AG04450 (cell line): ENCODE measurements around the gene HYDIN. TPM values are rescaled to one million over a fixed set of nuclear protein-coding genes. Genes with fewer than 3 reads are reported as not detected.

Experiments
- CTCF ChIA-PET: fragments of 300-600, 350-600 bp; formaldehyde crosslinking; extraction: SDS; loops from one replicate; lab custom pipeline; 2022; ENCODE audit warnings: antibody characterized with exemption, inconsistent platforms; lab: Charles Lee
- POLR2A ChIA-PET: fragments of 350-600 bp; formaldehyde crosslinking; extraction: SDS; loops from one replicate; lab custom pipeline; 2021; ENCODE audit warnings: antibody characterized with exemption, inconsistent platforms; lab: Yijun Ruan, JAX
- DNase-seq: peaks from one replicate; pipeline ENCODE4 v3.0.0-alpha.2; 2011; ENCODE audit warnings: low read depth, low spot score
- H3K27ac ChIP-seq: one replicate; pipeline ENCODE4 v1.5.1; 2012; ENCODE audit warnings: low read depth, low read length, control low read depth
- H3K27me3 ChIP-seq: one replicate; pipeline ENCODE4 v1.6.0; 2012; ENCODE audit warnings: low read length; ENCODE audit not compliant: control insufficient read depth, insufficient read depth
- H3K4me3 ChIP-seq: 2 replicates; pipeline ENCODE4 v1.5.1; 2011; ENCODE audit warnings: mild to moderate bottlenecking, low read depth, low read length, control low read depth
- H3K9me3 ChIP-seq: 2 replicates; pipeline ENCODE4 v1.5.1; 2012; ENCODE audit warnings: low read length; ENCODE audit not compliant: control insufficient read depth, insufficient read depth
- polyA plus RNA-seq: library from polyadenylated mRNA; depleted of rRNA; stranded (reverse); fragments of >200 nt; gene quantifications from 2 replicates; pipeline ENCODE4 v1.2.3, GENCODE V29; 2011
- TF ChIP-seq, protein P1 (sequence below): IDR thresholded peaks from 2 replicates; pipeline ENCODE4 v1.5.1; 2011; ENCODE audit warnings: low read depth, low read length, control low read depth, inconsistent platforms

Gene HYDIN
- polyA plus RNA-seq, 1 experiment = 0.95 TPM

- DNase-seq = no peak
- ChIA-PET POLR2A (no interaction called here), CTCF (no interaction called here)
- Histone ChIP-seq H3K4me3 (no peak overlapping the region), H3K27me3 (no peaks in the 10 kb centered on the region), H3K9me3 (no peaks in the 10 kb centered on the region), H3K27ac (no peak overlapping the region)
- TF ChIP-seq, protein P1, sequence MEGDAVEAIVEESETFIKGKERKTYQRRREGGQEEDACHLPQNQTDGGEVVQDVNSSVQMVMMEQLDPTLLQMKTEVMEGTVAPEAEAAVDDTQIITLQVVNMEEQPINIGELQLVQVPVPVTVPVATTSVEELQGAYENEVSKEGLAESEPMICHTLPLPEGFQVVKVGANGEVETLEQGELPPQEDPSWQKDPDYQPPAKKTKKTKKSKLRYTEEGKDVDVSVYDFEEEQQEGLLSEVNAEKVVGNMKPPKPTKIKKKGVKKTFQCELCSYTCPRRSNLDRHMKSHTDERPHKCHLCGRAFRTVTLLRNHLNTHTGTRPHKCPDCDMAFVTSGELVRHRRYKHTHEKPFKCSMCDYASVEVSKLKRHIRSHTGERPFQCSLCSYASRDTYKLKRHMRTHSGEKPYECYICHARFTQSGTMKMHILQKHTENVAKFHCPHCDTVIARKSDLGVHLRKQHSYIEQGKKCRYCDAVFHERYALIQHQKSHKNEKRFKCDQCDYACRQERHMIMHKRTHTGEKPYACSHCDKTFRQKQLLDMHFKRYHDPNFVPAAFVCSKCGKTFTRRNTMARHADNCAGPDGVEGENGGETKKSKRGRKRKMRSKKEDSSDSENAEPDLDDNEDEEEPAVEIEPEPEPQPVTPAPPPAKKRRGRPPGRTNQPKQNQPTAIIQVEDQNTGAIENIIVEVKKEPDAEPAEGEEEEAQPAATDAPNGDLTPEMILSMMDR = no peak
Measured at GRCh38 chr16:71255721-71256120, 25.2 kb upstream of the HYDIN start.

DNA sequence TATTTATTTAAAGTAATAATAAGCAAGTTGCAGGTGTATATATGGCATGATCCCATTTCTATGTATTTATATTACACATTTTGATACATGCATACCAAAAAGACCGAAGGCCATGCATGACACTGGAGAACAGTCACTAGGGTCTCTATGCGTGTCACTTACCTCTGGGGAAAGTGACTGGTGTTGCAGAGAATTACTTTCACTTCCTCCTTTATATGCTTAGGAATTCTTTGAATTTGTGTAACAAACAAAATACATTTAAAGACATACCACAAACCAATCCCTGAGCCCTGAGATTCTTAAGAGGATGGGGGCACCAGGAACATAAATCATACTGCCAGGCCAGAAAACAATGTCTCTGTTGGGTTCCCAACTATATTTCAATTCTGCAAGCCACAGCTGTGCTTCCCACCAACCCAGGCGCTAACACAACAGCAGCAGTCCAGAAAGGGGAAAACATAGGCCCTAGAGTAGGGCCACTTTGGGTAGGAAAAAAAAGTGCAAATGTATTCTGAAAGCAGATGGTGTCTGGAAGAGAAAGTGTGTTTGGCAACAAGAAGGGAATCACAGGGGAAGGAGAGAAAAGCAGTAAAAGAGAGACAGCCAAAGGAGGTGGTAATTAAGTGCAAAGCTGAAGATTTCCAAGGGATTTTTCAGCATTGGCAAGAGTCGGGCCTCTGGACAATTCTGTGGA is 24.5 kb upstream of the HYDIN start:
- CTCF ChIA-PET = no interaction called here
- H3K27me3 ChIP-seq = no peaks in the 10 kb centered on the region
- TF ChIP-seq, protein P1 = no peak
- H3K4me3 ChIP-seq = no peak overlapping the region
- DNase-seq = no peak
- H3K27ac ChIP-seq = no peak overlapping the region
- POLR2A ChIA-PET = no interaction called here
- no peaks in the 10 kb centered on the region for H3K9me3 ChIP-seq

GRCh38 chr16:71250461-71251235 is 20.1 kb upstream of the HYDIN start:
- TF ChIP-seq, protein P1 = no peak
- POLR2A ChIA-PET = no interaction called here
- CTCF ChIA-PET = interaction anchor here (1.0 to 1.8 kb wide), 2 partner anchors 60 to 61 kb away, joined by 4 to 9 read pairs; no protein-coding TSS in a partner anchor

GRCh38 chr16:71249399-71249798 is 18.9 kb upstream of the HYDIN start:
- no peak for DNase-seq
- H3K27me3 ChIP-seq = no peaks in the 10 kb centered on the region
- H3K27ac ChIP-seq = no peak overlapping the region
- TF ChIP-seq, protein P1 = no peak
- no peaks in the 10 kb centered on the region for H3K9me3 ChIP-seq
- CTCF ChIA-PET = interaction anchor here (0.6 to 1.8 kb wide), 3 partner anchors 9 to 63 kb away, joined by 3 to 9 read pairs (median 3); no protein-coding TSS in a partner anchor
- POLR2A ChIA-PET = no interaction called here
- no peak overlapping the region for H3K4me3 ChIP-seq

More at GRCh38 chr16:71250461-71251235, 20.1 kb upstream of the HYDIN start:
- Histone ChIP-seq H3K9me3 (no peaks in the 10 kb centered on the region), H3K27ac (no peak overlapping the region), H3K4me3 (no peak overlapping the region), H3K27me3 (no peaks in the 10 kb centered on the region)
- no peak for DNase-seq

DNA sequence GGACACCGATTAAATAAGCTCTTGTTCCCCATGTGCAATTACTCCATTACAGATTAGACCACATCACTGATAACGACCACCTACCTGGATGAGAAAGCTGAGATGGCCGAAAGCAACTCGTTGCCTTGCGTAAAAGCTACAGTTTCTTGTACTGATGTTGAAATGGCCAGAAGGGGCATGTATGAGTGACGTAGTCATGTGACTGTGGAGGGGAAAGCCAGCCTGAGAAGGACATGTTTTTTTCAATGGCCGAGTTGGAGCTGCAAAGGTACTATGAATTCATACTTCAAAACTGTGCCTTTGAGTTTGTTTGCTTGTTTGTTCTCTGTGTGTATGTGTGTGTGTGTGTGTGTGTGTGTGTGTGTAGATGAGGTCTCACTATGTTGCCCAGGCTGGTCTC is 17.0 kb upstream of the HYDIN start:
- CTCF ChIA-PET = no interaction called here
- Histone ChIP-seq H3K27me3 (no peaks in the 10 kb centered on the region), H3K27ac (no peak overlapping the region), H3K9me3 (no peaks in the 10 kb centered on the region), H3K4me3 (no peak overlapping the region)
- DNase-seq = no peak
- TF ChIP-seq, protein P1 = no peak
- POLR2A ChIA-PET = no interaction called here
